ENCODE measurements around the gene PLEKHG3.

The PLEKHG3 gene

DNA sequence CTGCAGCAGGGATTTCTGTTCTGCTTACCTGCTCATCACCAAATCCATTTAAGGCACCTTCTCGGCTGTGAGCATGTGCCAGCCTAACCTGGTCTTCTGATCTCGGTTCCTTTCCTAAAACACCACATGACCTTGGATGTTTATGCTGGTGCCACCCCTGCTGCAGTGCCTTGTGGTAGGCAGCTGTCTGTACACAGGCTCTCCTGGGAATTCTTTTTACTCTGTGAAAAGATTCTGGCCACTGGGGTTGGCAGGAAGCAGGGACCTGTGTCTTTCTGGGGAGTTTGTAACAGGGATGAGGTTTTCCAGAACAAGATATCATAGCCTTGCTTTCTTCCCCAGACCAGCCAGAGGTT is 10.4 kb upstream of the PLEKHG3 start:
- no peak overlapping the region for H3K4me3 ChIP-seq (ENCODE audit: low read length)
- no peak for TF ChIP-seq ZNF274 (IDR thresholded peaks at IDR 0.05; ENCODE audit: low read depth, low read length)

GRCh38 chr14:64695071-64695470 is 9.2 kb upstream of the PLEKHG3 start:
- no peak overlapping the region for H3K4me3 ChIP-seq (ENCODE audit: low read length)
- TF ChIP-seq ZNF274 (IDR thresholded peaks at IDR 0.05; ENCODE audit: low read depth, low read length): no peak

DNA sequence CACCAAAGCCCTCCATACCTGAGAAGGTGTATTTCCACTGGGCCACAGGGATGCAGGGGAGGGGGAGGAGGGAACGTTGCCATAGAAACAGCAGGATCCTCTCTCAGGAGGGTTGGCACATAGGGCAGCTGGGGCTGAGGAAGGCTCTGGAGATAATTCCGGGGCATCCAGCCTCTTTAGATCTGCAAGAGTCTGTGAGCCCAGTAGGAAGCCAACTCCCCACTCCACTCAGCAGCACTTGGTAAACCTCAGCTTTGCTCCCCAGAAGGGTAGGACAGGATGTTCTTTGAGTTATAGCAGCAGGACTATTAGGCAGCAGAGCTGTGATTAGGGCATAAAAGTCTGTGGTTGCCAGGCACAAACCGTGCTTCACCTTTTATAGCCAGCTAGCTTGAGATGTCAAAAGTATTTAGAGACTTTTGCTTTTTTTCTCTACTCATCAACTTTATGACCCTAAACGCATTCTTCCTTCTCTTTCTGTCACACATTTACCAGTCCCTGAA is 7.8 kb upstream of the PLEKHG3 start:
- no peak overlapping the region for H3K4me3 ChIP-seq (ENCODE audit: low read length)
- no peak for TF ChIP-seq ZNF274 (IDR thresholded peaks at IDR 0.05; ENCODE audit: low read depth, low read length)

DNA sequence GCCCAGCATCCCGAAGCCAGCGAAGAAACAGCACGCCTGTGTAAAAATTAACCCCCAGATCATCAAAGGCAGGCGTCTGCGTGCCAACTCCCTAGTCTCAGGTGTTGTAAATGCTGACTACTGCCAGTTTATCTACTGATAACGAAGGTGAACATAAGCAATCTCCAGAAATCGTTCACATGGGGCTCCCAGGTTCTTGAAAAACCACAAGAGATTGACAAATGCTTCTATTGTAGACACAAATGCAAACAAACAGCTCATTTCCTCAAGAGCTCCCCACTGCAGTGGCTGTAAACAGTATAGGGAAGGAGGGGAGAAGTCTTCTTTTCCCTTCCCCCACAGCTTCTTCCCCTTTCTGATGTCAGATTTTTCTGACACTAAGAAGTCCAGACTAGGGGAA is 5.3 kb upstream of the PLEKHG3 start:
- no peak overlapping the region for H3K4me3 ChIP-seq (ENCODE audit: low read length)
- no peak for TF ChIP-seq ZNF274 (IDR thresholded peaks at IDR 0.05; ENCODE audit: low read depth, low read length)

DNA sequence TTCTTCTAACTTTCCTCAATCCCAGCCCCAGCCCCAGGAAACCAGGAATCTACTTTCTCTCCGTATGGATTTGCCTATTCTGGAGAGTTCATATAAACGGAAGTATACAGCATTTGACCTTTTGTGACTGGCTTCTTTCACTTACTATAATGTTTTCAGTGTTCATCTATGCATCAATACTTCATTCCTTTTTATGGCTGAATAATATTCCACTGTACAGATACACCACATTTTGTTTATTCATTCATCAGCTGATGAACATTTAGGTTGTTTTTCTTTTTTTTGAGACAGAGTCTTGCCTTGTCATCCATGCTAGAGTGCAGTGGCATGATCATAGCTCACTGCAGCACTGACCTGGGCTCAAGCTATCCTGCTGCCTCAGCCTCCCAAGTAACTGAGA is 3.9 kb upstream of the PLEKHG3 start:
- no peak overlapping the region for H3K4me3 ChIP-seq (ENCODE audit: low read length)
- TF ChIP-seq ZNF274 (IDR thresholded peaks at IDR 0.05; ENCODE audit: low read depth, low read length): no peak

- no peak for TF ChIP-seq ZNF274 (IDR thresholded peaks at IDR 0.05; ENCODE audit: low read depth, low read length)
- H3K4me3 ChIP-seq (ENCODE audit: low read length): no peak overlapping the region
These were observed 3.3 kb upstream of the PLEKHG3 start for GRCh38 chr14:64700894-64701293.

DNA sequence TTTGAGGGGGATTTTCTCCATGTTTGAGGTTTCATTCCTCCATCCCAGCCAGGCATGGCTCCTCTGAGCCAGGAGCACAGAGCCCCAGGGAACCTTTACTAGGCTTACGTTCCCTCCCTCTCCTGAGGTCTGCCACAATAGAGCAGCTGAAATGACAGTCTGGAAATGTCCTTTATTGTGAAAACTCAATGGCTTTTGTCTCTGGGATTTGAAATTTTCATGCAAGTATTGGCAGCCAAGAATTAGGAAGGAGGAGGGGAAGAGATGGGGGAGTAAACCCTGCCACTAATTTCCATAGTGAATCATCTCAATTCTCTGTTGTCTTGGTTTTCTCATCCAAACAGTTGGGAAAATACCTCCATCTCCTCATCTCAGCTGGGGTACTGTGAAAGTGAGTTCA is 2.6 kb upstream of the PLEKHG3 start:
- H3K4me3 ChIP-seq (ENCODE audit: low read length): no peak overlapping the region

DNA sequence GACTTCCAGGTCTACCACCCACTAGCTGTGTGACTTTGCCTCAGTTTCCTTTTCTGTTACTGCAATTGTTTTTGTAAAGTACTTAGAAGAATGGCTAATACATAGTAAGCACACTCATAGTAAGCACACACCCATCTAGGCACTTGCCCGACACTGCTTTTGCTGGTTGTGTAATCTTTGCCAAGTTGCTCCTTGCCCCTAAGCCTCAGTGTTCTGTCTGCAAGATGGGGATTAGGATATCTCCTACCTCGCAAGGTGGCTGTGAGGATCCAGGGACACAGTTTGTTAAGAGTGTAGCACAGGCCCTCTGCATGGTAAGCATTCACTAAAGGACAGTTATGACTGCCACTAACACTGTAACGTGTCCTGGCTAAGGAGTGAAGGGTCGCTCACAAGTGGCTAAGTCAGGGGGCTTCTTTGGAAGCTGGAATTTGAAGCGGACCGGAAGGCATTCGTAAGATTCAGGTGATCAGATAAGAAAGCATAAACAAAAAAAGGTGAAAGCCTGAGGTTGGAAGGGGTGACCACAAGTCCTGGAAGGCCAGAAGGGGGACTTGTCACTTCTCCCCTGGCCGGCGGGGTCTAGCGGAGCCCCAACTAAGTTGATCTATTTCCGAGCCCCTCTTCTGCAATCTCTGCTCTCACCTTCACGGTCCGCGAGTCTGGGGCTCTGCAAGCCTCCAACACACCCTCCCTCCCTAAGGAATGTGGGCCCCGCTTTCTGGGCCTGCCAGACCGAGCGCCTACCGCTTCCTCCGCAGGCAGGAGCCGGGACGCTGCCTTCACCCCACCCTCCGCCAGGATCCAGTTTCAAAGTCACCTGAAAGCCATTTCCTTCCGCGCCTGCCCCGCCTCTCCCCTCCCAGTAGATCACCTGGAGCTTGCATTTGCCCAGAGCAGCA is 1.5 kb upstream of the PLEKHG3 start:
- no peak for TF ChIP-seq ZNF274 (IDR thresholded peaks at IDR 0.05; ENCODE audit: low read depth, low read length)
- H3K4me3 ChIP-seq (ENCODE audit: low read length): no peak overlapping the region

More for the DNA sequence above, 2.6 kb upstream of the PLEKHG3 start:
- TF ChIP-seq ZNF274 (IDR thresholded peaks at IDR 0.05; ENCODE audit: low read depth, low read length): no peak

GRCh38 chr14:64703395-64704142 is 655 bp upstream of the PLEKHG3 start:
- TF ChIP-seq ZNF274 (IDR thresholded peaks at IDR 0.05; ENCODE audit: low read depth, low read length): no peak
- H3K4me3 ChIP-seq (ENCODE audit: low read length): peak overlapping the region; percentile 53; the same call in 1 of the 2 replicates

- TF ChIP-seq ZNF274 (IDR thresholded peaks at IDR 0.05; ENCODE audit: low read depth, low read length): no peak
- peak overlapping the region; percentile 53 for H3K4me3 ChIP-seq (ENCODE audit: low read length)
These were observed 638 bp downstream of the PLEKHG3 start for GRCh38 chr14:64704743-64705380.

DNA sequence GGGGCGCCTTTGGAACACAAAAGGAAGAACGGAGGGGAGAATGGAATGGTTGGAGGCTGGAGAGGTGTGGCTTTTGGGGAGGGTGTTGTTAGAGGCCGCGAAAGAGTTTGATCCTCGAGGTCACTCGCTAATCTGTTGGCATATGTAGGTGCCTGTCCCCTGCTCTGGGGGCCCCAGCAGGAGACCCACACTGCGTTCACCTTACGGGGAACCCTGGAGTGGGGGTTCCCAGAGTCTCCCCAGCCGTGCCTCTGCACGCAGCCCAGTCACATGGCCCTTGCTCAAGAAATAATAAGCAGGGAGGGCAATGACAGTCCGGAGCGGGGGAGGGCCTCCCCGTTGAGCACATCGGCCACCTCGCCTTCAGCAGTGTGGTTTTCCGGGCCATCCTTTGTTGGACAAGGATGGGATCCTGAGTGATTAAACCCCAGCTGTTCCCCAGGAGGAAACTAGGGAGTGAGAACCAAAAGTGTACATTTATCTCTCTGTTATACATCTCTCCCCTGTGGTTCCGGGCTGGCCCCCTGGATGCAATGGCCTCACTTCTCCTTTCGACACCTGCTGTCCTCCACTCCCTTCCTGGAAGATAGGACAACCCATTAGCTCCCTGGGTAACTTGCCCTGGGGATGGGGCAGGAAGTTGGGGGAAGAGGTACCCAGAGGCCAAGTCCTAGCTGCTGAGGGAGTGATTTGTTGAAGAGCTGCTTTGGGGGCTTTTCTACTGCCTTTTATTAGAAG is 1.3 kb downstream of the PLEKHG3 start:
- no peak for TF ChIP-seq ZNF274 (IDR thresholded peaks at IDR 0.05; ENCODE audit: low read depth, low read length)
- peak overlapping the region; percentile 53; the same call in 1 of the 2 replicates for H3K4me3 ChIP-seq (ENCODE audit: low read length)

- no peak for TF ChIP-seq ZNF274 (IDR thresholded peaks at IDR 0.05; ENCODE audit: low read depth, low read length)
- no peak overlapping the region for H3K4me3 ChIP-seq (ENCODE audit: low read length)
These were observed 1.9 kb downstream of the PLEKHG3 start for GRCh38 chr14:64706119-64706592.

- TF ChIP-seq ZNF274 (IDR thresholded peaks at IDR 0.05; ENCODE audit: low read depth, low read length): no peak
- no peak overlapping the region for H3K4me3 ChIP-seq (ENCODE audit: low read length)
These were observed 2.5 kb downstream of the PLEKHG3 start for GRCh38 chr14:64706593-64707193.

Measured in GM08714 (cell line).